Measurements from ENCODE around the gene AIFM3. TPM values are rescaled to one million over a fixed set of nuclear protein-coding genes. Genes with fewer than 3 reads are reported as not detected.

The AIFM3 gene
- total and polyA plus RNA-seq, 2 of the 13 experiments (the other 11 are each of a cell fraction or from before 2014, with no cell fraction given), result 9.0 to 15.3 TPM

- no peak for TF ChIP-seq ZNF687 (CRISPR knock-in tag; IDR thresholded peaks at IDR 0.05)
- no peak for TF ChIP-seq TMF1 (CRISPR knock-in tag; IDR thresholded peaks at IDR 0.05; ENCODE audit: low read depth)
- no peak for TF ChIP-seq GMEB1 (CRISPR knock-in tag; IDR thresholded peaks at IDR 0.05; ENCODE audit: borderline replicate concordance)
- no peak for TF ChIP-seq SKI (IDR thresholded peaks at IDR 0.05; ENCODE audit: partially characterized antibody)
- TF ChIP-seq ATF7 (IDR thresholded peaks at IDR 0.05), result no peak
- no peak for TF ChIP-seq ATF7 (CRISPR knock-in tag; IDR thresholded peaks at IDR 0.05)
- TF ChIP-seq ZNF451 (CRISPR knock-in tag; IDR thresholded peaks at IDR 0.05), result no peak
- no peak for TF ChIP-seq GABPA (IDR thresholded peaks at IDR 0.05; ENCODE audit: low read depth, low read length)
- TF ChIP-seq GABPA (CRISPR knock-in tag; IDR thresholded peaks at IDR 0.05; ENCODE audit: low read depth), result no peak
- TF ChIP-seq PHF21A (CRISPR knock-in tag; IDR thresholded peaks at IDR 0.05), result peak; percentile 44; the same call in 1 of the 2 replicates
- TF ChIP-seq CCAR2 (optimal IDR thresholded peaks at IDR 0.05; ENCODE audit: low read depth, low read length), result no peak
- TF ChIP-seq ZNF235 (CRISPR knock-in tag; IDR thresholded peaks at IDR 0.05; ENCODE audit: borderline replicate concordance), result no peak
- TF ChIP-seq NFIB (CRISPR knock-in tag; IDR thresholded peaks at IDR 0.05; ENCODE audit: borderline replicate concordance), result no peak
- no peak for TF ChIP-seq CBX2 (IDR thresholded peaks at IDR 0.05; ENCODE audit: low read depth, low read length)
- no peak for TF ChIP-seq CBX2 (CRISPR knock-in tag; IDR thresholded peaks at IDR 0.05; ENCODE audit: low read depth)
- TF ChIP-seq KMT2B (CRISPR knock-in tag; IDR thresholded peaks at IDR 0.05), result no peak
- no peak for TF ChIP-seq BRF2 (CRISPR knock-in tag; IDR thresholded peaks at IDR 0.05)
- no peak for TF ChIP-seq RXRA (CRISPR knock-in tag; IDR thresholded peaks at IDR 0.05)
- TF ChIP-seq ZNF432 (CRISPR knock-in tag; IDR thresholded peaks at IDR 0.05; ENCODE audit: borderline replicate concordance), result no peak
- no peak; the same call in 1 of the 2 replicates for TF ChIP-seq ATF2 (CRISPR knock-in tag; IDR thresholded peaks at IDR 0.05)
- no peak for TF ChIP-seq MXD1 (CRISPR knock-in tag; IDR thresholded peaks at IDR 0.05)
- no peak for TF ChIP-seq CAMTA2 (CRISPR knock-in tag; IDR thresholded peaks at IDR 0.05; ENCODE audit: borderline replicate concordance)
Observed at GRCh38 chr22:20951151-20951931, 15.7 kb upstream of the AIFM3 start (continued).
